Measurements from ENCODE around the gene BHLHA15. TPM values are rescaled to one million over a fixed set of nuclear protein-coding genes. Genes with fewer than 3 reads are reported as not detected.

The BHLHA15 gene
- total RNA-seq, 2 experiments from 2014 or later: not detected

DNA sequence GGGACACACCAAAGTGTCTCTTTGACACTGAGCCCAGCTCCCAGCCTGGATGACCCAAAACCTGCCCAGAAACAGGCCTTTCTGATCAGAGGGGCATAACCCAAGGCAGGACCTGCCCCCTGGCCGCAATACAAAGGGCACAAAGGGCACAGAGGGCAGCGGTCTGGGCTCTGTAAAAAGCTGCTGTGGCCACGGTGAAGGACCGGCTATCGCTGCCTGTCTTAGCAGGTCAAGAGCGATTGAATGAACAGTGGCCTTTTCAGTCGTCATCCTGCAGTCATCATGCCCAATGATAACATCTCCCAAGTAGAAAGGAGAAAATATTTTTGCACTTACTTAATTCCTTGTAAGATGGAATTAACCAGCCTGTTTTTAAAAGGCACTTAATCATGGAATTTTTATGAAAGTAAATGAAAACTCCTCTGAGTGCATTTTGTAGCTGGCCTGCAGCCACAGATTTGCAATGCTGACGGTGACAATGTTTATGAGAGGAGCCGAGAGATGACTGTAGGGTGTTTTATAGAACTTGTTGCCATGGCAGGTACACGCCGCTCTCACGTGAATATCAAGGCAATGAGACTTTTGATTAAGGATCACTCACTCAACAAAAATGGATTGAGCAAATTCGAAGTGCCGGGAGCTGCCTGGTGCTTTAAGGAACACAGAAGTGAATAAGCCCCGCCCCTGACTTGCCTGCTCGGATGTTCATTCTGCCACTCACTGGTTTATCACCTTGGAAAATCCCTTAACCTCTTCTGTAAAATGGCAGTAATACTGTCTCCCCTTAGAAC lies 47.3 kb upstream of the BHLHA15 start:
- H3K27me3 ChIP-seq (ENCODE audit: control insufficient read depth in 1 of 2, insufficient read depth in 2 of 2, low read length in 2 of 2): no peaks in the 10 kb centered on the region
- peaks cover 6% of the 10 kb centered on the region for H3K36me3 ChIP-seq (ENCODE audit: insufficient read depth, low read length)
- no peaks in the 10 kb centered on the region for H3K9me3 Mint-ChIP-seq
- DNase-seq: no peak
- ChIA-PET CTCF (interaction anchor here (1.4 to 3.1 kb wide), 2 partner anchors 32 to 143 kb away, joined by 3 to 23 read pairs; no protein-coding TSS in a partner anchor), POLR2A (no interaction called here)
- no peak overlapping the region for H3K27ac ChIP-seq (ENCODE audit: low read depth in 1 of 2, low read length in 2 of 2)
- no peaks in the 10 kb centered on the region for H3K4me1 ChIP-seq (ENCODE audit: insufficient read depth, low read length)
- TF ChIP-seq, protein P1, sequence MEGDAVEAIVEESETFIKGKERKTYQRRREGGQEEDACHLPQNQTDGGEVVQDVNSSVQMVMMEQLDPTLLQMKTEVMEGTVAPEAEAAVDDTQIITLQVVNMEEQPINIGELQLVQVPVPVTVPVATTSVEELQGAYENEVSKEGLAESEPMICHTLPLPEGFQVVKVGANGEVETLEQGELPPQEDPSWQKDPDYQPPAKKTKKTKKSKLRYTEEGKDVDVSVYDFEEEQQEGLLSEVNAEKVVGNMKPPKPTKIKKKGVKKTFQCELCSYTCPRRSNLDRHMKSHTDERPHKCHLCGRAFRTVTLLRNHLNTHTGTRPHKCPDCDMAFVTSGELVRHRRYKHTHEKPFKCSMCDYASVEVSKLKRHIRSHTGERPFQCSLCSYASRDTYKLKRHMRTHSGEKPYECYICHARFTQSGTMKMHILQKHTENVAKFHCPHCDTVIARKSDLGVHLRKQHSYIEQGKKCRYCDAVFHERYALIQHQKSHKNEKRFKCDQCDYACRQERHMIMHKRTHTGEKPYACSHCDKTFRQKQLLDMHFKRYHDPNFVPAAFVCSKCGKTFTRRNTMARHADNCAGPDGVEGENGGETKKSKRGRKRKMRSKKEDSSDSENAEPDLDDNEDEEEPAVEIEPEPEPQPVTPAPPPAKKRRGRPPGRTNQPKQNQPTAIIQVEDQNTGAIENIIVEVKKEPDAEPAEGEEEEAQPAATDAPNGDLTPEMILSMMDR (IDR thresholded peaks at IDR 0.05): no peak
- no peaks in the 10 kb centered on the region for H3K9me3 ChIP-seq (ENCODE audit: control insufficient read depth in 1 of 2, insufficient read depth in 1 of 2, low read length in 2 of 2)
- H3K27ac Mint-ChIP-seq: no peak overlapping the region
- H3K4me1 Mint-ChIP-seq (ENCODE audit: low read depth): peaks cover 25% of the 10 kb centered on the region
- H3K4me3 ChIP-seq (ENCODE audit: low read length): no peak overlapping the region
- ATAC-seq (ENCODE audit: poor library complexity): no peak
- intact Hi-C loops (cut with DNase I, micrococcal nuclease): no loop called here
- peaks cover 32% of the 10 kb centered on the region for H3K36me3 Mint-ChIP-seq (ENCODE audit: low read depth)
- no peaks in the 10 kb centered on the region for H3K27me3 Mint-ChIP-seq
- H3K4me3 Mint-ChIP-seq: no peak overlapping the region

DNA sequence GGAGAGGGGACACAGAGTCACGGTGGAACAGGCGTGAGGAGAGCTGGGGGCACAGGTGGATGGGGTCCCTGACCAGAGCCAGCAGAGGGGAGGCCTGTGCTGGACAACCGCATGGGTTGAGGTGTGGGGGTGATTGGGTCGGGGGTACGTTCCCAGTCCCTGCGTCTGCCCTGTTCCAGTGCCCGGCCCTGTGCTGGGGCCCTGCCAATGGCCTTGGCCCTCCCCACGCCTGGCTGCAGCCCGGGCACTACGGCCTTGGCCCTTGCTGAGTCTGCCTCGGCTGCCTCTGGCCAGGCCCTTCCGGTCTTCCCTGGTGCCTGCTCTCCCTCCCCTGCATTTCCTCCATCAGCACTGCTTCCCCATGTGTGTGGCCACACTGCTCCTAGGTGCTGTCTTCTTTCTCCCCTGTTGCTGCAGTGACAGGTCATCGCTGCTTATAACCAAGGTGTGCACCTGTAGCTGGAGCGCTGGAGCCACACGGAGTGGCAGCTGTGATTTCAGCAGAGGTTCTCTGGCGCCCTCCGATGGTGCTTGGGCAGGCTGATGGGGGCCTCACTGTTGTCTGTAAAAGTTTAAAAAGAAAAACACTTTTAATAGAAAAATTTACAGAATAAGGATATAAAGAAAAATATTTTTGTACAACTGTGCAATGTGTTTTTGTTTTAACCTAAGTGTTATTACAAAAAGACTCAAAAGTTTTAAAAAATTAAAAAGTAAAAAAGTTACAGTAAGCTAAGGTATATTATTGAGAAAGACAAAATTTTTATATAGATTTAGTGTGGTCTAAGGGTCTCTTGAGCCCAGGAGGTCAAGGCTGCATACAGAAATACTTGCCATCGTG lies 45.2 kb upstream of the BHLHA15 start:
- Mint-ChIP-seq H3K4me3 (no peak overlapping the region), H3K27me3 (no peaks in the 10 kb centered on the region), H3K9me3 (no peaks in the 10 kb centered on the region), H3K36me3 (ENCODE audit: low read depth) (peaks cover 23% of the 10 kb centered on the region), H3K4me1 (ENCODE audit: low read depth) (peaks cover 25% of the 10 kb centered on the region), H3K27ac (no peak overlapping the region)
- ChIA-PET CTCF (interaction anchor here (0.6 to 3.1 kb wide), 6 partner anchors 12 to 198 kb away, joined by 3 to 23 read pairs (median 4); partner anchors contain the start of gene LMTK2), POLR2A (no interaction called here)
- Histone ChIP-seq H3K9me3 (ENCODE audit: control insufficient read depth in 1 of 2, insufficient read depth in 1 of 2, low read length in 2 of 2) (no peaks in the 10 kb centered on the region), H3K36me3 (ENCODE audit: insufficient read depth, low read length) (peaks cover 8% of the 10 kb centered on the region), H3K27ac (ENCODE audit: low read depth in 1 of 2, low read length in 2 of 2) (no peak overlapping the region), H3K27me3 (ENCODE audit: control insufficient read depth in 1 of 2, insufficient read depth in 2 of 2, low read length in 2 of 2) (no peaks in the 10 kb centered on the region), H3K4me3 (ENCODE audit: low read length) (no peak overlapping the region), H3K4me1 (ENCODE audit: insufficient read depth, low read length) (no peaks in the 10 kb centered on the region)
- DNase-seq: peak; percentile 16 to 66 (median 44)
- TF ChIP-seq, protein P1 (IDR thresholded peaks at IDR 0.05): peak; percentile 44
- intact Hi-C loops (cut with DNase I, micrococcal nuclease): no loop called here
- peak; percentile 76 for ATAC-seq (ENCODE audit: poor library complexity)

DNA sequence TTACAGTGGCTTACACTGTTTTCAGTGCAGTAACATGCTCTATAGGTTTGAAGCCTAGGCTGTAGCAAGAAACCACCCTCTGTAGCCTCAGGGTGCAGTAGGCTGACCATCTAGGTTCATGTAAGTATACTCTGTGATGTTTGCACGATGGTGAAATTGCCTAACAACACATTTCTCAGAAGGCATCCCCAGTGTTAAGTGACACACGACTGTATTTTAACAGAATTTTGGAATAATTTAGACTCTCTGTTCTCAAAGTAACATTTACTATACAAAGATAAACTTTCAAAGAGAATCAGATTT lies 44.6 kb upstream of the BHLHA15 start:
- no peaks in the 10 kb centered on the region for H3K9me3 ChIP-seq (ENCODE audit: control insufficient read depth in 1 of 2, insufficient read depth in 1 of 2, low read length in 2 of 2)
- ChIA-PET CTCF (interaction anchor here (0.6 to 3.1 kb wide), 5 partner anchors 12 to 199 kb away, joined by 3 to 23 read pairs (median 3); no protein-coding TSS in a partner anchor), POLR2A (no interaction called here)
- DNase-seq: no peak
- H3K4me3 ChIP-seq (ENCODE audit: low read length): no peak overlapping the region
- H3K4me1 ChIP-seq (ENCODE audit: insufficient read depth, low read length): no peaks in the 10 kb centered on the region
- no peak overlapping the region for H3K27ac Mint-ChIP-seq
- TF ChIP-seq, protein P1 (IDR thresholded peaks at IDR 0.05): no peak
- intact Hi-C loops (cut with DNase I, micrococcal nuclease): no loop called here
- no peaks in the 10 kb centered on the region for H3K9me3 Mint-ChIP-seq
- H3K4me3 Mint-ChIP-seq: no peak overlapping the region
- H3K27ac ChIP-seq (ENCODE audit: low read depth in 1 of 2, low read length in 2 of 2): no peak overlapping the region
- H3K4me1 Mint-ChIP-seq (ENCODE audit: low read depth): peaks cover 25% of the 10 kb centered on the region
- peaks cover 25% of the 10 kb centered on the region for H3K36me3 Mint-ChIP-seq (ENCODE audit: low read depth)
- ATAC-seq (ENCODE audit: poor library complexity): no peak
- peaks cover 13% of the 10 kb centered on the region for H3K36me3 ChIP-seq (ENCODE audit: insufficient read depth, low read length)
- H3K27me3 Mint-ChIP-seq: no peaks in the 10 kb centered on the region
- no peaks in the 10 kb centered on the region for H3K27me3 ChIP-seq (ENCODE audit: control insufficient read depth in 1 of 2, insufficient read depth in 2 of 2, low read length in 2 of 2)
